ENCODE results near the gene P2RY1. TPM values are rescaled to one million over a fixed set of nuclear protein-coding genes. Genes with fewer than 3 reads are reported as not detected.

The P2RY1 gene
- total and polyA plus RNA-seq, 9 of the 15 experiments (the other 6 are each of a cell fraction or from before 2014, with no cell fraction given) = 6.0 to 27.9 (median 18.4) TPM

DNA sequence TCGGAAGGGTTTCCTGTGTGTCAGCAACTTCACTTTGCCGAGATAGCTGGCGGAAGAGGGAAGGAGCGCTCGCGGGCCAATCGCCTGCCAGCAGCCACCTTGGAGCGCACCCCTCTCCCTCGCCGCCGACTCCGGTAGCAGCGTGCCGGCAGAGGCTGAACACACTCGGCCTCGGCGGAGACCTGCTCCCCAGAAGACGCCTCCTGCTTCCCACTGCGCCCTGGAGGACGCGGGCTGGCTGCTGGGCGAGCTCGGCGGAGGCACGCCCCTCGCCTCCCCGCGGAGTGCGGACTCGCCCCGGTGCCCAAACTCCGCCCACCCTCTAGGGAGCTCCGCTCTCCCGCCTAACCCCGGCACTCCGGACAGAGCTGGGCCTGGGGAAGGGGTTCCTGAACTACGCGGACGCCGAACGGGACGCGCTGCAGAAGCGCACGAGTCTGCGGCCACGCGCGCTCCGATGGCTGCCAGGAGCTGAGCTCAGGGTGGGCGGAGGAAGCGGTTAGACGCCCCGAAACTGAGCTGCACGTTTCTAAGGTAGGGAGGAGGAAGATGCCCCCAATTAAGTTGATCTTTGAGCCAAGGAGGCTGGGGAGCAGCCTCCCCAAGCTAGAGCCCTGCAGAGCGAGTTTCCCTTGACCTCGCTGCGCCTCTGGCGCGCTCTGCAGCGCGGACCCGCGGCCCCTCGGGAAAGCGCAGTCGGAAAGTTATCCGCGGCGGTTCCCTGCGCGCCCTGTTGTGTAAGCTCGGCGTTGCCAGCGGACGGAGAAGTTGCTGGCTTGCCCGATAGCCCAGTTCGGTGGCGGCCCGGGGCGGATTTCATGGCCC lies at the start of gene P2RY1 (continued):
- TF ChIP-seq CTBP1 (IDR thresholded peaks at IDR 0.05; ENCODE audit: borderline replicate concordance) (peak; percentile 29), ZNF507 (tag; conservative IDR thresholded peaks at IDR 0.05) (no peak), HOXB6 (CRISPR knock-in tag; IDR thresholded peaks at IDR 0.05; ENCODE audit: borderline replicate concordance) (no peak), NFE2L1 (tag; IDR thresholded peaks at IDR 0.05; ENCODE audit: borderline replicate concordance, low read depth) (no peak), JUNB (CRISPR knock-in tag; conservative IDR thresholded peaks at IDR 0.05) (no peak), FOXJ2 (tag; IDR thresholded peaks at IDR 0.05) (no peak), POLR2AphosphoS2 (IDR thresholded peaks at IDR 0.05; ENCODE audit: low read length) (no peak), RUNX1 (IDR thresholded peaks at IDR 0.05; ENCODE audit: low read depth) (no peak), ZNF263 (CRISPR knock-in tag; IDR thresholded peaks at IDR 0.05; ENCODE audit: borderline replicate concordance) (0 out of 2 replicates have a peak, but pooled peaks have one; percentile 16), RNF2 (IDR thresholded peaks at IDR 0.05) (peak; percentile 82), ZNF695 (CRISPR knock-in tag; IDR thresholded peaks at IDR 0.05) (no peak), SNIP1 (IDR thresholded peaks at IDR 0.05; ENCODE audit: low read depth) (no peak), TEAD2 (tag; IDR thresholded peaks at IDR 0.05) (no peak), CHD1 (IDR thresholded peaks at IDR 0.05; ENCODE audit: low read length) (peak; percentile 59), POU5F1 (IDR thresholded peaks at IDR 0.05; ENCODE audit: borderline replicate concordance, low read depth, low read length, partially characterized antibody) (no peak), DMBX1 (CRISPR knock-in tag; IDR thresholded peaks at IDR 0.05; ENCODE audit: borderline replicate concordance) (no peak), EZH2 (IDR thresholded peaks at IDR 0.05; ENCODE audit: borderline replicate concordance, low read depth, low read length) (no peak), RBM14 (IDR thresholded peaks at IDR 0.05; ENCODE audit: borderline replicate concordance, insufficient read depth, low read depth, low read length) (no peak)
- TF ChIP-seq, protein P1, sequence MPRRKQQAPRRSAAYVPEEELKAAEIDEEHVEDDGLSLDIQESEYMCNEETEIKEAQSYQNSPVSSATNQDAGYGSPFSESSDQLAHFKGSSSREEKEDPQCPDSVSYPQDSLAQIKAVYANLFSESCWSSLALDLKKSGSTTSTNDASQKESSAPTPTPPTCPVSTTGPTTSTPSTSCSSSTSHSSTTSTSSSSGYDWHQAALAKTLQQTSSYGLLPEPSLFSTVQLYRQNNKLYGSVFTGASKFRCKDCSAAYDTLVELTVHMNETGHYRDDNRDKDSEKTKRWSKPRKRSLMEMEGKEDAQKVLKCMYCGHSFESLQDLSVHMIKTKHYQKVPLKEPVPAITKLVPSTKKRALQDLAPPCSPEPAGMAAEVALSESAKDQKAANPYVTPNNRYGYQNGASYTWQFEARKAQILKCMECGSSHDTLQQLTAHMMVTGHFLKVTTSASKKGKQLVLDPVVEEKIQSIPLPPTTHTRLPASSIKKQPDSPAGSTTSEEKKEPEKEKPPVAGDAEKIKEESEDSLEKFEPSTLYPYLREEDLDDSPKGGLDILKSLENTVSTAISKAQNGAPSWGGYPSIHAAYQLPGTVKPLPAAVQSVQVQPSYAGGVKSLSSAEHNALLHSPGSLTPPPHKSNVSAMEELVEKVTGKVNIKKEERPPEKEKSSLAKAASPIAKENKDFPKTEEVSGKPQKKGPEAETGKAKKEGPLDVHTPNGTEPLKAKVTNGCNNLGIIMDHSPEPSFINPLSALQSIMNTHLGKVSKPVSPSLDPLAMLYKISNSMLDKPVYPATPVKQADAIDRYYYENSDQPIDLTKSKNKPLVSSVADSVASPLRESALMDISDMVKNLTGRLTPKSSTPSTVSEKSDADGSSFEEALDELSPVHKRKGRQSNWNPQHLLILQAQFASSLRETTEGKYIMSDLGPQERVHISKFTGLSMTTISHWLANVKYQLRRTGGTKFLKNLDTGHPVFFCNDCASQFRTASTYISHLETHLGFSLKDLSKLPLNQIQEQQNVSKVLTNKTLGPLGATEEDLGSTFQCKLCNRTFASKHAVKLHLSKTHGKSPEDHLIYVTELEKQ (CRISPR knock-in tag; IDR thresholded peaks at IDR 0.05) = no peak
- TF ChIP-seq, protein P2, sequence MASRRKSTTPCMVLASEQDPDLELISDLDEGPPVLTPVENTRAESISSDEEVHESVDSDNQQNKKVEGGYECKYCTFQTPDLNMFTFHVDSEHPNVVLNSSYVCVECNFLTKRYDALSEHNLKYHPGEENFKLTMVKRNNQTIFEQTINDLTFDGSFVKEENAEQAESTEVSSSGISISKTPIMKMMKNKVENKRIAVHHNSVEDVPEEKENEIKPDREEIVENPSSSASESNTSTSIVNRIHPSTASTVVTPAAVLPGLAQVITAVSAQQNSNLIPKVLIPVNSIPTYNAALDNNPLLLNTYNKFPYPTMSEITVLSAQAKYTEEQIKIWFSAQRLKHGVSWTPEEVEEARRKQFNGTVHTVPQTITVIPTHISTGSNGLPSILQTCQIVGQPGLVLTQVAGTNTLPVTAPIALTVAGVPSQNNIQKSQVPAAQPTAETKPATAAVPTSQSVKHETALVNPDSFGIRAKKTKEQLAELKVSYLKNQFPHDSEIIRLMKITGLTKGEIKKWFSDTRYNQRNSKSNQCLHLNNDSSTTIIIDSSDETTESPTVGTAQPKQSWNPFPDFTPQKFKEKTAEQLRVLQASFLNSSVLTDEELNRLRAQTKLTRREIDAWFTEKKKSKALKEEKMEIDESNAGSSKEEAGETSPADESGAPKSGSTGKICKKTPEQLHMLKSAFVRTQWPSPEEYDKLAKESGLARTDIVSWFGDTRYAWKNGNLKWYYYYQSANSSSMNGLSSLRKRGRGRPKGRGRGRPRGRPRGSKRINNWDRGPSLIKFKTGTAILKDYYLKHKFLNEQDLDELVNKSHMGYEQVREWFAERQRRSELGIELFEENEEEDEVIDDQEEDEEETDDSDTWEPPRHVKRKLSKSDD (conservative IDR thresholded peaks at IDR 0.05; ENCODE audit: low read length) = no peak
- TF ChIP-seq, protein P3, sequence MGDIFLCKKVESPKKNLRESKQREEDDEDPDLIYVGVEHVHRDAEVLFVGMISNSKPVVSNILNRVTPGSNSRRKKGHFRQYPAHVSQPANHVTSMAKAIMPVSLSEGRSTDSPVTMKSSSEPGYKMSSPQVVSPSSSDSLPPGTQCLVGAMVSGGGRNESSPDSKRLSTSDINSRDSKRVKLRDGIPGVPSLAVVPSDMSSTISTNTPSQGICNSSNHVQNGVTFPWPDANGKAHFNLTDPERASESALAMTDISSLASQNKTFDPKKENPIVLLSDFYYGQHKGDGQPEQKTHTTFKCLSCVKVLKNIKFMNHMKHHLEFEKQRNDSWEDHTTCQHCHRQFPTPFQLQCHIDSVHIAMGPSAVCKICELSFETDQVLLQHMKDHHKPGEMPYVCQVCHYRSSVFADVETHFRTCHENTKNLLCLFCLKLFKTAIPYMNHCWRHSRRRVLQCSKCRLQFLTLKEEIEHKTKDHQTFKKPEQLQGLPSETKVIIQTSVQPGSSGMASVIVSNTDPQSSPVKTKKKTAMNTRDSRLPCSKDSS (IDR thresholded peaks at IDR 0.05; ENCODE audit: low read depth, partially characterized antibody) = no peak
